Measurements from ENCODE around the gene KIF6. TPM values are rescaled to one million over a fixed set of nuclear protein-coding genes. Genes with fewer than 3 reads are reported as not detected.

The KIF6 gene, protein sequence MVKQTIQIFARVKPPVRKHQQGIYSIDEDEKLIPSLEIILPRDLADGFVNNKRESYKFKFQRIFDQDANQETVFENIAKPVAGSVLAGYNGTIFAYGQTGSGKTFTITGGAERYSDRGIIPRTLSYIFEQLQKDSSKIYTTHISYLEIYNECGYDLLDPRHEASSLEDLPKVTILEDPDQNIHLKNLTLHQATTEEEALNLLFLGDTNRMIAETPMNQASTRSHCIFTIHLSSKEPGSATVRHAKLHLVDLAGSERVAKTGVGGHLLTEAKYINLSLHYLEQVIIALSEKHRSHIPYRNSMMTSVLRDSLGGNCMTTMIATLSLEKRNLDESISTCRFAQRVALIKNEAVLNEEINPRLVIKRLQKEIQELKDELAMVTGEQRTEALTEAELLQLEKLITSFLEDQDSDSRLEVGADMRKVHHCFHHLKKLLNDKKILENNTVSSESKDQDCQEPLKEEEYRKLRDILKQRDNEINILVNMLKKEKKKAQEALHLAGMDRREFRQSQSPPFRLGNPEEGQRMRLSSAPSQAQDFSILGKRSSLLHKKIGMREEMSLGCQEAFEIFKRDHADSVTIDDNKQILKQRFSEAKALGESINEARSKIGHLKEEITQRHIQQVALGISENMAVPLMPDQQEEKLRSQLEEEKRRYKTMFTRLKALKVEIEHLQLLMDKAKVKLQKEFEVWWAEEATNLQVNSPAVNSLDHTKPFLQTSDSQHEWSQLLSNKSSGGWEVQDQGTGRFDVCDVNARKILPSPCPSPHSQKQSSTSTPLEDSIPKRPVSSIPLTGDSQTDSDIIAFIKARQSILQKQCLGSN
- total RNA-seq, result 1.2 TPM

DNA sequence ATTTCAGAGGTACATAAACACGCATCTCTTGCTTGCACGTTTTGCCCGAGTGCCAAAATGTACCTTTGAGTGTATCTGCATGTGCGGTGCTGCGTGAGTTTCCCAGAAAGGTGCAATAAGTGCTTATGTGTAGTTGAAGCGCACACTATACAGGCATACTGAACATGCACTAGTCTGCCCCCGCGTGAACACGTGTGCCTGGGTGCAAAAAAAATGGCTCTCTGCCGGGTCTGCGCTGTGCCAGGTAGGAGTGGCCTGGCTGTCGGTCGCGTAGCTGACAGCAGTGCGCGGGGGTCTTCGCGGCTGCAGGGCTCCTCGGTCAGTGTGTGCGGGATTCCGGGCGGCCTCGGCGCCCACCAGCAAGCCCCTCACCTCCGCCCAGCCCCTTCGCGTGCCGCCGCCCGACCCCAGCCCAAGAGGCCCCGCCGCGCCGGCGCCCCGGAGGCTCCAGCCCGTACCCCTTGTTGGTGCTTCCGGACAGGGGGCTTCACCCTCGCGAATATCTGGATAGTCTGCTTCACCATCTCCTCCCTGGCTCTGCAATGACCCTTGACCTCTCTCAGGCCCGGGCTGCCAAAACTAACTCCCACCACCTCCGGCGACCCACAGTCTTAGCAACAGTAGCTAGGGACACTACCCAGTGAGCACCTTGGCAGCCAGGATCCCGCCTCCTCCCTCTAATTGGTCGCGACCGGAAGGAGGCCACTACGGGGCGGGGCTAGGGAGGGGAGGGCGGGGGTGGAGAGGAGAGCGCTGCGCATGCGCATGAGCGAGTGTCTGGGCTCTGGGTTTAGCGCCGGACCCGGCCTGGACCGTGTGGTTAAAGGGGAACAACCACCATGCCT is at the start of gene KIF6:
KIF6 (minus strand) TSS at position 622 of the 845 bp plus-strand sequence; CDS start at position 524, 98 bp downstream.
- FAIRE-seq (no peak), DNase-seq (ENCODE audit: low spot score in 2 of 2) (peak; percentile 93 to 94)

DNA sequence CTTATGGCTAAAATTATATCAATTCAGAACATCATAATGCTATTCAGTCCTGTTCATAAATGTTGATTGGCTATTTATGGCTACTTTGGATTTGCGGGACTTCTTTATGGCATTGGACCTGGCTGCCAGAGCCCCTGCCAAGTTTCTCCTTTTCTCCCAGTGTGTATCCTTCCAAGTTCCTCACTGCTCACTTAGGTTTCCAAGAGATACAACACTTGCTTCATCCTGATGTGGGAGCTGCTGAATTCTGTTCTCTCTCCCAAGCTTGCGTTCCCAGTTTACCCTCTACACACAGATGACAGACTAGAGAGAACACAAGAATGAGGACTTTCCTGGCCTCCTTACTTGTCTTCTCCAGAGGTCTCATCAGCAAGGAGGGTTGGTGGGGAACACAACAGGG is 48.6 kb upstream of the KIF6 start:
- DNase-seq (ENCODE audit: low spot score in 2 of 2) (no peak), FAIRE-seq (no peak)

DNA sequence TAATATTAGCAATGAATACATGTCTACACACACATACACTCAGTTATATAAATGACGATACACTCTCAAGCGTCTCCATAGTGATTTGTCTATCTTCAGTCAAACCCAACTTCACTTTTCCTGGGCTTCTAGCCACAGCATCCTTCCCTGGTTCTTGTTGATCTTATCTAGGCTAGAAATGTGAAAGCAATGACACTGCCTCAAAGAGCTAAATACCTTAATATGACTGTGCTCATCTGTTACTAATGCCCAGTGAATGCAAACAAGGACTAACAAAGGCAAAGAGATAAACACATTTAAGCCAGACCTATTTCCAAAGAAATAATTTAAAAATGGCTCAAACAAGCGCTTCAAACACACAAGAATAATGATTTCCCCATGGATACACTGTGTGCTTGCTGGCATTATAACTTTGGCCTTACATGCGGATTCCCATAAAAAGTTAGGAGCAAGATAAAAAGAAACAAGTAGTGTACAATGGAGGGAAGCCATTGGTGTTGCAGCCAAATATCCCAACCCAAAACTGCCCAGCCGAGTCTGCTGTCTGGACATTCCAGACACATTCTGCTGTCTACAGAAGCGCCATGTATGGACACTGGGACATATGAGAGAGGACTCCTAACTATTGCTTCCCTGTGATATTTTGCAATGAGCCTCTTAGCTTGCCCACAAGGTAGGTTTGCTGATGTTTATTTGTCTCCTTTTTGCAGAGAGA is 47.5 kb upstream of the KIF6 start:
- DNase-seq (ENCODE audit: low spot score in 2 of 2) (no peak), FAIRE-seq (no peak)

DNA sequence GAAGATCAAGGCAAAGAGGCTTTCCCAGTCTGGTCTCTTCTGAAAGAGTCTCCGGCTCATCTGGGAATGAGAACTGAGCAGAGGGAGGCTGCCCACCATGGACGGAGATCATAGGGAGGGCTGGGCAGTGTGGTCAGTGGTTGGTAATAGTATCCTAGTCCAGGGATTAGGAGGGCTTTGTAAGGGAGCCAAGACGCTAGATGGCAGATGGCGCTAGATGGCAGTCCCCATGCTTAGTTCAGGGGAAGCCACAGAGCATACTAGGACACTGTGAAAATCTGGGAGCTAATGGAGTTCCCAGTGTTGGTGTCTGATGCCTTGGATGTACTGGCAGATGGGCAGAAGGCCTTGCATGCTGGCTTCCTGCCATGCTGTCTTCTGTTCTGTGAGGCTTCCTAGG is 45.2 kb upstream of the KIF6 start:
- DNase-seq (ENCODE audit: low spot score in 2 of 2), result no peak
- no peak for FAIRE-seq

DNA sequence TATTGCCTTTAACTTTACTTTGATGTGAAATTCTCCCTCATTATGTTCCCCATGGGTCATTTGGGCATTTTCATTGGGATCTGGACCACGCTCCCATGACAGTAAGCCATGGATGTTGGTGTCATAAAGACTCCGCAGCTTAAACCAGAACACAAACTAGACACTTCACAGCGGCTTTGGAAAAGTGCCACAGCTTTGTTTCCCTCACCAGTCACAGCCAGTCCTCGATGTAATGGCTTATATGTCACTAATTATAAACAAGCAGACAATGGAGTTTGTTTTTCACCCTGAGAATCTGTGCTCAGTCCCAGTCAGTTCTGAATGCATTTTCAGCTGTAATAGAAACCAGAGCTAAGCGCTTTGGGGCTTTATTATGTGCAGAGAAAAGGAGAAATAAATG is 43.8 kb upstream of the KIF6 start:
- peak; percentile 19 for FAIRE-seq

DNA sequence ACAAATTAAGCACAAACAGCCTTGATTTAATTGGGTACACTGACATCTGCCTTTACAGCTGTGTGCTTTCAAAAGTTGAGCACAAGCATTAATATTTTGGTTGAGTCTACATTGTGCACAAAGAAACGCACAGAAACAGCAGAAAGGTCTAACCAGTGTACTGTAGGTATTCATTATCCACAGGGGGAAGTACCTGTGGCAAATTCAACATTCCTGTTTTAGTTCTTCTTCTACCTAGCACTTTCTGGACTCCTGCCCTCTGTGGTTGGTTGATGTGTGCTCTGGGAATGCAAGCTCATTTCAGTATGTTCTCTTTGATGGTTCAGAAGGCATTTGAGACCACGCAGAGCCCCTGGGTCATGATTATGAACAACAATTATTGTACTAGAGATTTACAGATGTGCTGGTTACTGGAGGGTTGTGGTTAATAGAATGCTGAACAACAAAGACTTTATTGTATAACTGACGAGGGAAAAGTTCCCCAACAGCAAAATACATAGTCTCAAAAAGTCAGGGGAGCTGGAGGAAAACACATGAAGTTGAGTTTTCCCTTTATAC is 40.4 kb upstream of the KIF6 start:
- FAIRE-seq, result no peak

More for the DNA sequence above, 43.8 kb upstream of the KIF6 start:
- DNase-seq (ENCODE audit: low spot score in 2 of 2), result no peak

DNA sequence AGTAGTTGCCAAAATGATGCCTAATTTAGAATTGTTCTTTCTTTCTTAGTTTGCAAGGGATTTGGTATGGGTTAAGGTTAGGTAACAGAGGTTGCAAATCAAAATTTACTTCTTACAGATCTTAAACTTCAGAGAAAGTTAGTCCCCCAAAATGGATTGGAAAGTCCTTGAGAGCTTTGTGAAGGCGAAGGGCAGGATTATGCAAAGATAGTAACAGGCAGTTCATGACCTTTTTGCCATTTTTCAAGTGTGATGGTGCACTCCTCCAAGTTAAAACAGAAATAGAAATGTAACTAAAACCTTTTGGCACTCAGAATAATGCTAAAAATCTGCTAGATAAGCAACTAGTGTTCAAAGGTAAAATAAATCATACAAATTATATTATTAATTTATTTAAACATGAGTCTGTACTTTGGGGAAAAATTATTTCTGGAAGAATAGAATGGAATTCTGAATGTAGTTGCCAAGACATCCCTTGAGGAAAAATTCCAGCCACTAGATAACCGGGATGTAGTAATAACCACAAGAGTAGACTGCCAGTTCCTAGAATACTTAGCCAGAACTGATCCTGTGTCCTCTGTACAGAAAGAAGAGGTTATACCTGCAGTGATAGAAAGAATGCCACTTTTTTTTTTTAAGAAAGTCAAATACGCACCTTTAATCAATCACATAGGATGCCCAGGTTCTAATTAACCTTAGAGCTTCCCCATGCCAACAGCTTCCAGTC is 35.2 kb upstream of the KIF6 start:
- no peak for FAIRE-seq
- DNase-seq (ENCODE audit: low spot score in 2 of 2), result no peak

More for the DNA sequence above, 40.4 kb upstream of the KIF6 start:
- DNase-seq (ENCODE audit: low spot score in 2 of 2), result no peak

DNA sequence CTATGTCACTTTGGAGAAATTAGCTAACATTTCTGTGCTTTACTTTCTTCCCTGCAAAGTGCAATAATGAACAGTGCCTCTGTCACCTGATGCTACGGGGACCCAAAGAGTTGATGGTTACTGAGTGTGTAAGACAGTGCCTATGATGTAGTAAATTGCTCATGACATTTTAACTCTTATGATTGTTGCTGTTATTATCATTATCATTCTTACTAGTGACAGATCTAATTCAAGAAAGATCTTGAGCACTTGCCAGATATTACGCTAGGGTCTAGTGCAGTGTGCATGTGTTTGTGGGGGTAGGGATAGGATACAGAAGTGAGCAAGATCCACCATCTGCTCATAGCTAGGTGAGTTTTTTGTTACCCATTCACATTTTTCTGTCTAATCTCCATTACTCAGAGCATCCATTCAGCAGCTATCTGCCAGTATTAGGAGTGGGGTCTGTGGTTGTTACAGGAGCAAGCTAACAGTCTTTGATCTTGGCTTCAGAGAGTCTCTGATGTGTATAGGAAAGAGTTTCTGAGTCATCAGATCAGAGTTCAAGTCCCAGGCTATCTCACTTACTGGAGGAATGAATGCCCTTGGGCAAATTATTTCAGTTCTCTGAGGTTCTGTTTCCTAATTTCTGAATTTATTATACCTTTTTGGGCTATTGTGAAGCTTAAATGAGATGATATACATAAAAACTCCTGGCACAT is 33.8 kb upstream of the KIF6 start:
- DNase-seq (ENCODE audit: low spot score in 2 of 2) (no peak), FAIRE-seq (no peak)

DNA sequence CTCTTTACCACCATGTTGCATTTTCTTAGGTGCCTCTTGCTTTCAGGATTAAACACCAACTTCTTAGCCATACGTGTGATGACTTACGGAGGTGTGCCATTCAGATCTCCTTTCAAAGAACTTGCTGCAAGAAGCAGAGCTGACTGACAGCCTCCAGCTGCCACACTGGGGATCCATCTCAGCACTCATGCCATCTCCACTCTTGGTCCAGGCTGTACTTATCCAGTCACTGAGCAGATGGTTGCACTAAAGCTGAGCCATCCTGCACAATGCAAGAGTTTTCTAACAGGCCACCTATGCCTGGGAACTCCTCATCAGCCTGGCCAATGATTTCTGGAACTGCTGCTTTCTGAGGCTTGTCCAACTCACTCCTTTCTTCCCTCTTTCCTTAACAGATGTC is 31.4 kb upstream of the KIF6 start:
- no peak for FAIRE-seq
- no peak for DNase-seq (ENCODE audit: low spot score in 2 of 2)

DNA sequence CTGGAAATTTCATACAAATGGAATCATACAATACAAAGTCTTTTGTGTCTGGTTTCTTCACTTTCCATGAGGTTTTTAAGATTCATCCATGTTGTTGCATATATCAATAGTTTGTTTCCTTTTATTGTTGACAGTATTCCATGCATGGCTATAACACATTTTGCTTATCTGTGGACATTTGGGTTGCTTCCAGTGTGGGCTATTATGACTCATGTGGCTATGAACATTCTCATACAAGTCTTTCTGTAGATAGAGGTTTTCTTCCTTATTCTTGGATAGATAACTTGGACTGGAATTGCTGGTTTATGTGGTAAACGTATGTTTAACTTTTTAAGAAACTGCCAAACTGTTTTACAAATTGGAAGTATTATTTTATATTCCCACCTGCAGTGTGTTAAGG is 30.0 kb upstream of the KIF6 start:
- no peak for DNase-seq (ENCODE audit: low spot score in 2 of 2)
- no peak for FAIRE-seq

DNA sequence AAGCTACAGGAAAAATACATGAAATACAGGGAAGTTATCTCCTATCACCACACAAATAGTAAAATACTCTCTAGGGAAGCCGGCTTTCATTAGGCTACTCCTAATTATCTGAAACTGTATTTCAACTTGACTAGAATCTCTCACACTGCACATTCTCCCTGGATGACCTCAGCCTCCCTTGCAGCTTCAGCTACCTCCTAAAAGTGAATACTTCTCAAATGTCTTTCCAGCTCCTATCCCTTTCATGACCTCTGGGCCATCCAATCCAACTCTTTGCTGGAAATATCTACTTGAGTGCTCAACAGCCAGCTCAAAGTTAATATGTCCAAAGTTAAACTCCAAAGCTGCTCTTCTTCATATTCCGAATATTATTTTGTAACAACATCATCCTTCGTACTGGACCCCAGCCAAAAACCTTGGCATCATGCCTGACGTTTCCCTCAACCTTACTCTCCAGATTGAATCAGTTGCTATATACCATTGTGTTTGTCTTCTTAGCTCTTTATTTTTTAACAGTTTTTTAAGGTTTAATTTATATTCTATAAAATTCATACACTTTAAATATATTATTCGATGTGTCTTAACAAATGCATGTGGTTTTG is 29.4 kb upstream of the KIF6 start:
- no peak for DNase-seq (ENCODE audit: low spot score in 2 of 2)
- no peak for FAIRE-seq

DNA sequence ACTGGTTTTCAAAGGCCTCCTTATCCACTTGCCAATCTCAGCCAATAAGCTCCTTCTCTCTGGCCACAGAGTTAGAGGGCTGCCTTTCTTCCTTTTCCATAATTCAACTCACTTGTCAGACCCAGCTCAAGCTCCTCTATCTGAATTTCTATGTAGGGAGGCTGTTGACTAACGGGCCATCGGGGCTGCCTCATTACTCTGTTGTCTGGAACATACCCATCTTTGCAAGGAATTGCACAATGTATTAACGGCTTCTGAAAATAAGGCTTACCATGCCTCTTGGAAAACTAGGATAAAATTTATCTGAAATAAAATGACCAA is 28.5 kb upstream of the KIF6 start:
- FAIRE-seq (no peak), DNase-seq (ENCODE audit: low spot score in 2 of 2) (no peak)

DNA sequence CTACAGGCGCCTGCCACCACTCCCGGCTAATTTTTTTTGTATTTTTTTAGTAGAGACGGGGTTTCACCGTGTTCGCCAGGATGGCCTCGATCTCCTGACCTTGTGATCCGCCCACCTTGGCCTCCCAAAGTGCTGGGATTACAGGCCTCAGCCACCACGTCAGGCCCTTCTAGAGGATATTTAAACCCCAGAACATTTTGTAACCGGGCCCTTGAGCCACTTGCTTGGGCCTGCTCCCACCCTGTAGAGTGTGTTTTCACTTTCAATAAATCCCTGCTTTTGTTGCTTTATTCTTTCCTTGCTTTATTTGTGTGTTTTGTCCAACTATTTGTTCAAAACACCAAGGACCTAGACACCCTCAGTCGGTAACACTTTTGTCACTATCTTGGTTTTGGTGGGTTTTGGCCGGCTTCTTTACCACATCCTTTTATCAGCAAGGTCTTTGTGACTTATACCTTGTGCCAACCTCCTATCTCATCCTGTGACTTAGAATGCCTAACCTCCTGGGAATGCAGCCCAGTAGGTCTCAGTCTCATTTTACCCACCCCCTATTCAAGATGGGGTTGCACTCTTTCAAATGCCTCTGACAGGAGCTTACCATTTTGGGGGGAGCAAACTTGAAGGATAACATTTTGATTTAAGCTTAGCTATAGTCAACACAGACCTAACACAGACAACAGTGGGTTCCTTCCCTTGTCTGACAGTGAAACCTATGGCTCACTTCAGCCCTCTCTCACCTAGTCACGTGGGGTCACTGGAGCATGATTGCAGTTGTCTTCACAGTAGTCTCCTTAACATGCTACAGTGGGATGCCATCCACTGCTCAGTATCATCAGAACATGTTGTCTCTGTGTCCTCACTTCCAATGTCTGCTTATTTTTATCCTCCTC is 27.9 kb upstream of the KIF6 start:
- no peak for FAIRE-seq

DNA sequence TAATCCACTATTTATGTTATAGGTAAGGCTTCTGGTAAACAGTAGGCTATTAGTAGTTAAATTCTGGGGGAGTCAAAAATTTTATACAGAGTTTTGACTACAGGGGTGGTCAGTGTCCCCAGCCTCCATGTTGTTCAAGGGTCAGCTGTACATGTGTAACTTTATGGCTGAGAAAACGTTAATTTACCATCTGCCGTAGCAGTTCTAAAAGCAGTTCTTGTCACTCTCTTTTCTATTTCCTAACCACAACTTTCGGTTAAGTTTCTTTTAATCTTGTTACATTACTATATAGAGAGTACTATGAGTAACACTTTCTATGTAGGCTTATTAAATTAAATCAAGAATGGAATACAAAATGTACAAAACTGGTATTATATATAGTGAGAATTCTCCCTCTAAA is 21.6 kb upstream of the KIF6 start:
- FAIRE-seq, result no peak
- DNase-seq (ENCODE audit: low spot score in 2 of 2), result no peak

More for the DNA sequence above, 27.9 kb upstream of the KIF6 start:
- no peak for DNase-seq (ENCODE audit: low spot score in 2 of 2)

DNA sequence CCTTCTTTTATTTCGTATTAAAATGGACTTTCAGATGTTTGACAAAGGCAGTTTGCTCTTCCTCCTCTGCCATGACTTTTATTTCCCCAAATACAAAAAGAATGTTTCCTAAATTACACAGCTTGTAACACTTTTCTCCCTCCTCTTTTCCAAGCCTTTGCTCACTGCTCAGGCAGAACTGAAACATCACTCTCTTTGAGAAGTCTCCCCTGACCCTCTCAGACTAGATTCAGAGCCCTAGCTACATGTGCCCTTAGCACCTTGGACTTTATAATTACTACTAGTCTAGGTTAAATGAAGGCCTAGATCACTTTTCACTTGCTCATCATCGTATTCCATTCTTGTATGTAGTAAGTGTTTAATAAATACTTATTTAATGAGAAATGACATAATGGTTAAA is 8.5 kb upstream of the KIF6 start:
- DNase-seq (ENCODE audit: low spot score in 2 of 2) (no peak), FAIRE-seq (no peak)

DNA sequence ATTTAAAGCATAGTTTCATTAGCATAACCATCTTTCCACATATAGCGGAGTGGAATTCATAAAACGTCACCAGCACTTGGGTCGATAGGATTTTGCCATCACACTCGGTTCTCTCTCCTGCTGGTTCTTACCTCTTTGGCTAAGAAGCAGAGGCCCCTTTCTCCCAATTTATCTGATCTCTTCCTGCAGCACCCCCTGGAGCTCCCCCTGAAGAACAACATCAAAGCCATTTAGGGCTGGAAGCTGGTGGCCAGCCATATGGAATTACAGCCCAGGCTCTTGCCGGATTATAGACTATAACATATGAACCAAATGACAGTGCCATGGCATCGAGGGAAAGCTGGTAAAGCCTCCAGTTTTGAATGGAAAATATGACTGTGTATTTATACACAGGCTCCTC is 6.4 kb upstream of the KIF6 start:
- no peak for FAIRE-seq

DNA sequence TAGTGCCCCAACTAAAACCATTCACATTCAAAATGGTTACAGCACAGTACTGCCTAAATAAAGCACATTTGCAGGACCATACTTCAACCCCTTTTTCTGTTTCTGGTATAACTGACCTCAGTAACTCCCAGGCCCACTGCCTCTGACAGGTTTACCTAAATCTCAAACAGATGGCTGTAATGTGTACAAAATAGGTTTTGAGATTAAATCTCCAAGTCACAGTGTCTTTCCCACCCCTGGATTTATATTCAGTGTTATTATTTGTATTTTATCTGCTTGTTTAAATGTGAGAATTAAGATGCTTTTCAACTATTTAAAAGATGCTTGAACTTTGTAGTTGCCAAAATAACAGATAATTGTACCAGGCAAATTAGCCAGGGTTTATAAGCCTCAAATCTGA is 4.7 kb upstream of the KIF6 start:
- no peak for FAIRE-seq
- no peak for DNase-seq (ENCODE audit: low spot score in 2 of 2)

More for the DNA sequence above, 6.4 kb upstream of the KIF6 start:
- DNase-seq (ENCODE audit: low spot score in 2 of 2), result no peak
